Stimulated activated CD4-positive, alpha-beta T cell treated with anti-CD3 and anti-CD28 coated beads, Interleukin-15, amount 100 ng/mL, for 24 hours (primary cell): Measurements from ENCODE around the gene MTG2.

Source experiments
- DNase-seq: peaks from one replicate; pipeline ENCODE4 v3.0.0-alpha.2; 2020

MTG2 gene

DNA sequence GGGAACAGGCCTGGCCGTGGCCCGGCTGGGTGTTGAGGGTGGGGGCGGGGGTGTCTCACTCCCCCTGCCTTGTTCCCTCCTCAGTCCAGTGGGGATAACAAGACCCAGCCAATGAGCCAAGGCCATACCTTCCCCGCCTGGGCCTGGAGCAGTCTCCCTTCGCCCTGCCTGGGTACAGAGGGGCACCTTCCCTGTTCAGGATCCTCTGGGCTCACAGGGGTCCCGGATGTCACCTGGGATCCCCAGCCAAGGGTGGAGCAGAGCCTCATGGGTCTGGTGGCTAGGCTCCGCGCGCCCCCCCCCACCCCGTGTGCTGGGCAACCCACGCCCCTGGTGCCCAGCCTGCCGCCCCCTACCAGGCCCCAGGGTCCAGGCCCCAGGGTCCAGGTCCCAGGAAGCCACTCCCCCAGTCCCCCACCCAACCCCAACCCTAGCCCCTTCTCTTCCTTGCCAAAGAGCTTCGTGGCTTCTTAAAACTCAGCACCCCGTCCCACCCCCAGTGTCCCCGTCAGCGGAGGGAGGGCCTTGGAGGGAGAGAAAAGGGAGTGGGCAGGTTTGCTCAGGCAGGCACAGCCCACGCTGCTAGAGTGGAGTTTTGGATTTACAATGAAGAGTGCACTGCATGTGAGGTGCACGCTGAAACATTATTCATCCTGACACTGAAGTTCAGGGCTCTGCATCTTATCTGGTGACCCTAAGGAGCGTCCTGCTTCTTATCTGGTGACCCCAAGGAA lies 25.4 kb downstream of the MTG2 start:
- DNase-seq, result no peak

DNA sequence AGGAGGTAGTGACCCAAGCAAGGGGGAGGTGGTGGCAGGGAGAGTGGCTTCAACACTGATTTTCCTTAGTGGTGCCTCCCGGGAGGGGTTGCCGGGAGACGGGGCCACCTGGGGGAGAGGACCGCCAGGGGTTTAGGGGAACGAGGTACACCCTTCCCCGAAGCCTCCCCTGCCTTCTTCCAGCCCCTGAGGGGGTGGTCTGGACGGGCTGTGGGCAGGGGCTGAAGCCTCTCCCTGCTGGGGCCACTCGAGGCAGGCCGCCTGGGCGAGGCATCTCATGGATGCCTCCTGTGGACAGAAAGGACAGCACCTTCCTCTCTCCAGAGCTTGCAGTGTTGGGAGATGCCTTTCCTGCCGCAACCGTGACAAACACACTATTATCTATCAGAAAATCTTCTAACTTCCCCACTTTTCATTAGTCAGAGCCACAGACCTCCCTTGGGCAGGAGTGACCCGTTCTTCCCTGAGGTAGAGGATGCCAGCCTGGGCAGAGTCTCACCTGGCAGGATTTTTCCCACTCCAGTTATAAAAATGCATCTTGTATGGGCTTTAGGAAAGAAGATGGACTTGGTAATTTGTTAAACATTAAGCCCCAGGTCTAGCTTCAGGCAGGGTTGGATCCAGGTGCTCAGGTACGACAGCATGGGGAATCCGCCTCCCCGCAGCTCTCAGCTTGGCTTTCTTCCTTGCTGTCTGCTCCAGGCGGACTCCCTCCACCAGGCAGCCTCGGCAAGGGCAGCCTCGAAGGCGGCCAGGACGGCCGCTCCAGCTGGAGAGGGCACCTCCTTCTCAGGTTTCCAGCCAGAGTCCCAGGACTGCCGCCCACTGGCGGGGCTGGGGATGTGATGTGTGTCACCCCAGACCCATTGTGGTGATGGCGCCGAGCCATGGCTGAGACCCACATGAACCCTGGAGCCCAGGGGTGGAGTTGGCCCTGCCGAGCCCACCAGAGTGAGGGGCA lies 26.2 kb downstream of the MTG2 start:
- no peak for DNase-seq

DNA sequence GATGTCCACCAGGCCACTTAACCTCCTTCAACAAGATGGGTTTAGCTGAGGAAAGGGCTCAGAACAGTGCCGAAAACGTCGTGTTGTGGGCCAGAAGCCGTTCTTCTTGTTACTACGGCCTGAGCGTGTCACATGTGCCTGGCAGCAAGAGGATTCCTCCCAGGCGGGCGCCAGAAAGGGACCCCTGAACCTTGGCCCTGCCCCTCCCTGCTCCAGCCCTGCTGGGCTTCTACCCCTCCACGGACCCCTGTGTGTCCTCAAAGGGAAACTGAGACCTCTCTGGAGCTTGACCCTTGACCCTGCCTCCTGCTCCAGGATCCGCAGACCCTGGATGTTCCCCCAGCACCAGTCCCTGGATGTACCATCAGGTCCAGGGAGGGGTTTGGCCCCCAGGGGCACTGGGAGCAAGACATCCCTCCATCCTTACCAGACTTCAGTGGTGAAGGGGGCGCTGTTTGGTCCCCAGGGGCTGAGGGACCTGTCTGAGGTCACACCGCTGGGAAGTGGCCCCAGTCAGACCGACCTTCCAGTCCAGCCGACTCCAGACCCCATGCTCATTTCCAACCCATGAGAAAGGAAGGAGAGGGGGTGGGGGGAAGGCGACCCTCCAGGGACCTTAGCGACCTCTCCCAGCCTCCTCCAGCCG lies 27.1 kb downstream of the MTG2 start:
- DNase-seq, result no peak

DNA sequence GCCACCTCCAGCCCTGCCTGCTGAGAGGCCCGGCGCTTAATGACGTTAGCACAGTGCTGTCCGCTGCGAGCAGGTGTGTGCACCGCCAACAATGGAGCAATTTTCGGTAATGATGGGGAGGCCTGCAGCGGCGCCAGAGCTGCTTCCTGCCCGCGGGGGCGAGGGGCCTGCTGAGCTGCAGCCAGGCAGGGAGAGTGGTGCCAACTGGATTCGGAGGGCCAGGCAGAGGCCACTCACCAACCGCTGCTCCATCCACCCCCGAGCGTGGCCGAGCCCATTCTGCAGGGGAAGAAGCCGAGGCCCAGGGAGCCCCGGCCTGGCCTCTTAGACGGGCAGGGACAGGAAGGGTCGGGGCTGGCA lies 27.6 kb downstream of the MTG2 start:
- DNase-seq, result no peak

DNA sequence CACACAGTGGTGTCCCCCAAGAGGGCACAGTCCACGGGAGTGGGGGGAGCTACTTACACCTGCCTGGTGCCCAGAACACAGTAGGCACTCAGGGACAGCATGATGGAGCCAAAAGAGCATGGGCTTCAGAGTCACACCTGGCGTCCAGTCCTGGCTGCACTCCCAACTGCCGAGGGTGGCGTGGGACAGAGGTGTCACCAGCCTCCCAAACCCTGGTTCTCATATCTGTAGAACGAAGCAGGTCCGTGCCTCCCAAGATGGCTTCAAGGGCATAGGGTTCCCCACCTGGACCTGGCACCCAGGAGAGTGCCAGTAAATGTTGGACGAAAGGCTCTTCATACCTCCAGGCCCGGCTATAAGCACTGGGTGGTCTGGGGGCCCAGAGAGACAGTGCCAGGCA lies 28.4 kb downstream of the MTG2 start:
- DNase-seq, result no peak

DNA sequence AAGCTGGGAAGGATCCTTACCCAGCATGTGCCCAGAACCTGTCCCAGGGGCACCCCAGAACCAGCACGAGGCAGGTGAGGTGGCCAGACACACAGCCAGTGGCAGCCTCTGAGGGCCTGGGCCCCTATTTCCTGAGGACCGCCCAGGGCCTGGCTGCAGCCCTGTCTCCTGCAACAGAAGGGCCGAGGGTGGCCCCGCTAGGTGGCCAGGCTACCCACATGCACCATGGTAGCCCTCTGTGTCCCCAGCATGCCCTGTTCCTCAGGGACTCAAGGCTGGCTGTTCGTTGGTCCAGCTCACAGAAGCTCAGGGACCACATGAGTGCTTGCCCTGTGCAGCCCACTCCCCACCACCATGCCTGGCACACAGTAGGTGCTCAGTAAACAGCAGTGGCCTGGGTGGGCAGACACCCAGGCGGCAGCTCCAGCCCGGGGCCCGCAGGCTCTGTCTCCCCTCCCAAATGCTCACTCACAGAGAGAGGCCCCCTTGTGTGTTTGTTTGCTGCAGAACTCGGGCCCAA lies 29.0 kb downstream of the MTG2 start:
- no peak for DNase-seq

DNA sequence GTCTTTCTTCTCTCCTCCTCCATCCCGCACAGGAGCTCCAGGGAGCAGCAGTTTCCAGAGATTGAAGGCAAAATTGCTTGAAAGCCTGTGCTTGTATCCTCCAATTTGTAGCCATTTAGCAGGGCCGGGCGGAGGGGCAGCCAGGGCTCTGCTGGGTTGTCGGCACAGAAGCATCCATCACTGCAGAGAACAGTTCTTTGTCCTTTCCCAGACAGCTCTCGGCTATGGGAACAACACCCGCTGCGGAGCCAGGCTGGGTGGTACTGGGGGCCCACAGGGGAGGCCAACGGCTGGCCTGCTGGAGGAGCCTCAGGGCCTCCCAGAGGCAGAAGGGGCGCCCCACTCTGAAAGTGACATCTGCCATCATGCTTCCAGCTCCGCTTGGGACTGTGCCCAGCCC lies 29.5 kb downstream of the MTG2 start:
- DNase-seq, result no peak

DNA sequence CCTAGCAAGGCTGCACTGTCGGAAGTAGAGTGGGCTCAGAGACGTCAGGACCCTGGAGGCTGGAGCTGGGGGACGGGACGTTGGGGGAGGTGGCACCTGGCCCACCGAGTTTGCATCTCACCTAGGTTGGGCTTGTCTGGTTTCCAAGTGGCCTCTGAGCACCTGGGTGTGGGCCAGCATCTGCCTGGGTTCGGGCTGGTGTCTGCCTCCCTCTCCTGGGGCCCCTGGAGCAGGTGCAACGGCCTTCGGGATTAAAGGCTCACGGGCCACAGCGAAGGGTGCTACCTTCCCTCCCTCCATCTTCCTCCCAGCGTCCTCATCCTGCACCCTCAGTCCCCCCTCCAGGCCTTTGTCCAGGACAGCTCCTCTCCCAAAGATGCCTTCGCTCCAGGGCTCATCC lies 31.2 kb downstream of the MTG2 start:
- DNase-seq, result no peak

DNA sequence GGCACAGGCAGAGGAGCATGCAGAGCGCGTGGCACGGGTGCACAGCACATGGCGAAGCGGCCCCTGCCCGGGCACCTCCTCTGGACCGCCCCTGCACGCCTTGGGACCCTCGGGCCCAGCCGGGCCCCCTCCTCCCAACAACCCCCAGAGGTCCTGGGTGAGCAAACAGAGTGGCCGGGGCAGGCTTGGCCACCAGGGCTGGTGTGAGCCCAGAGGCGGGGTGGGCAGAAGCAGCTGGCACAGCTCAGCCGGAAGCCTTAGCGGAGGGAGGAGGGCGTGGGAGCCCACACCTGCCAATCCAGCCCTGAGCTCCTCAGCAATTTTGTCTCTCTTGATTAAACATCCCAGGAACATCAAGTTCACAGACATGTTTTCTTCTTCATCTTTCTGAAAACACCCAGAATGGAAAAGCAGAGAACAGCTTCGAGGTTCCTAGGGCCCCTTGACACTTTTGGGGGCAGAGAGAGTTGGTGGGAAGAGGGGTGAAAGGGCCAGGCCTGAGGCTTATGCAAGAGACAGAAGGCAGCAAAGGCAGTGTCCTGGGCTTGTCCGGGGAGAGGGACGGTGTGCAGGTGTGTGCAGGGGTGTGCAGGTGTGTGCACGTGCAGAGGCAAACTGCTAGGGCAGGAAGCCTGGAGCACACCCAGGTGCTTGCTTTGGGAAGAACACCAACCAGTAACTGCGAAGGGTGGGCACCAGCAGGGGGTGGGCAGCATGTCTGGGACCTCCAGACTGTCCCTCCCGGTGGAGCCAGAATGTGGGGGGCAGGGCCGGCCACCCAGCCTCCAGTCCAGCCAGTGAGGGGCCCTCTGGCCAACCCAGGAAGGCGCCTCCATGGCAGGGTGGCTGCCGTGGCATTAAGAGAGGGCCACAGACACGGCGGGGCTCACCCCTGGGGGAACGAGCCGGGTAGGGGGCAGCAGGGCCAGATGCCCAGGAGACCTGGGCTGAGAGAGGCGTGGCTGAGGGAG lies 32.5 kb downstream of the MTG2 start:
- no peak for DNase-seq

DNA sequence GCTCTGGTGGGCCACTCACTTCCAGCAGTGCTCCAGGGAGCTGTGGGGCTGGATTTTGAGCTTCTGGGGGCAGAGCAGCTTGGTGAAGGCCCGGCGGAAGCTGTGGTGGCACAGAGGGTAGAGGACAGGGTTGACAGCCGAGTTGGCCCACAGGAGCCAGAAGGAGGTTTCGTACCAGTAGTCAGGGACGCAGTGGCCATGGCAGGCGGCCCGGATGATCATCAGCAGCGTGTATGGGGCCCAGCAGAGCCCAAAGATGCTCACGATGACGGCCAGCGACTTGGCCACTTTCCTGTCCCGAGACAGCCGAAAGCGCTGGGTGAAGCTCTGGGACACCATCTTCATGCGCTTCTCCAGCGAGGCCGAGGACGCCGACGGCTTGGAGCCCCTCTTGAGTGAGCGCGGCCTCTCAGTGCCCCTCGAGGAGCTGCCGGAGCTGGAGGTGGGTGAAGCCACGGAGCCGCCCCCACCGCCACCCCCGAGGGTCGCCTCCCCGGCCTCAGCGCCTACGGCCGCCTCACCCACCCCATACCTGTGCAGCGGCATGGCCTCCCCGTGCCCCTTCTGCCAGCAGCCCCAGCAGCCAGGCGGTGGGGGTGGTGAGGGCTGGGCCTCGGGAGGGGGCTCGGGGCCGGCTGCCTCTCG lies 33.3 kb downstream of the MTG2 start:
- DNase-seq, result no peak

DNA sequence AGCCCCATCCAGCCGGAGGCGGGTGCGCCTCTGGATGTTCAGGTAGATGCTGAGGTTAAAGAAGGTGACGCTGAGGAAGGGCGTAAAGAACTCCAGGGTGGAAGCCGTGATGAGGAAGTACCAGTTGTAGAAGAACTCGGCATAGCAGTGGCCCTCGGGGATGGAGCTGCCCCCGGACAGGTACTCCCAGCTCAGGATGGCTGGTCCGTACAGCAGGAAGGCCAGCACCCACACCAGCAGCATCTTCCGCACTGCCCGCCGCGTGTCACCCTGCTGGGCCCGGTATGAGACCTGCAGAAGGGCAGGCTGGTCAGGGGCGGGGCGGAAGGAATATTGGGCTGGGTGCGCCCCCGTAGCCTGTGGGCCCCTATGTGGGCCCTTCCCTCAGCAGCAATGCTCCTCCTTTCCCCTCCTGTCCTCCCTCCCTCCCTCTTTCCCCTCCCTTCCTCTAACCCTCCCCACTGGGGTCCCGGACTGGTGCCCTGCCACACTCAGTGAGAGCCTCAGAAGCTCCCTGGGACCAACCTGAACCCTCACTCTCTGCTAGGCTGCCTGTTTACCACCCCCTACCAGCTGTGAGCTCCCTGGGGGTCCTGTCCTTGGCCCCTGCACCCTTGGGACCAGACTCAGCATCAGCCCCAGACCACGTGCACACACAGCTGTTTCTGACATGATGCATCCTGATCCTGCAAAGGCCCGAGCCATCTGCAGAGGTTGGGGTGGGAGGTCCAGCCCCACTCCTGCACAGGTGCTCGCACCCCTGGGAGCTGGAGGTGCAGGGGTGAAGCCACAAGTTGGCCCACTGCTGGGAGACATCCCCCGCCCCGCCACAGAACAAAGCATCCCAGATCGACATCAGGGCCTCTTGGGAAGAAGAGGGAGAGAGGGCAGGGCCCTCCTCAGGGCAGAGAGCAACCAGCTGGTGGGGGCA lies 34.1 kb downstream of the MTG2 start:
- no peak for DNase-seq

DNA sequence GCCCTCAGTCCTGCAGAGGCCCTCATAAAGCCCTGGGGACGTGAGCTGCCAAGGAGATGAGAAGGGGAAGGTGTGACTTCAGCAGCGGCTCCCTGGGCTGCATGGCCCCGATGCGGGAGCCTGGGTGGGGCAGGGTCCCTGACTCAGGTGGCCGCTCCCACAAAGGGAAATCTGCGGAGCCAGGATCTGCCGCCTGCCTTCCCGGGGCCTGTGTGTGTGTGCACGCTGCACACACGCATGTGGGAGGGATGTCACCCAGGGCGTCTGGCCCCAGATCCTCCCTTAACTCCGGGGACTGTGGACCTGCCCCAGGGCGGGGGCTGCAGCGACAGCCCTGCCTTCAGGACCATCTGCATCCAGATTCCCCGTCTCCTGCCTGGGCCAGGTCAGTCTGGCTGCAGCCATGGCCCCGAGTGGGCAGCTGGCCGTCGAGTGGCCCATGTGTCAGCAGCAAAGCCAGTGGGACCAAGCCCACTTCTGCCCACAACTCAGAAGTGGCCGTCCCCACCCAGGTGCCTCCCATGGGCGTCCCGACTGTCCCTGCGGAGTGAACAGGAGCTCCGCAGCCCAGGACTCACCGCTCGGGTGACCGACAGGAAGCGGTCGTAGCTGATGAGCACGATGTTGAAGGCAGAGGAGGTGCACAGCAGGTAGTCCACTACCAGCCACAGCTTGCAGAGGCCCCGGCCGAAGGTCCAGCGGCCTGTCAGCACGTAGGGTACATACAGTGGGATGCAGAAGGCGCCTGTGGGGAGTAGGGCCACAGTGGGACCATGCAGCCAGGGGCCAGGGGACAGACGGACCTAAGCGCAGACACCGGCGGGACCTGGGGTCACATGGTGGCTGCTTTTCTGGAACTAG lies 35.3 kb downstream of the MTG2 start:
- no peak for DNase-seq

DNA sequence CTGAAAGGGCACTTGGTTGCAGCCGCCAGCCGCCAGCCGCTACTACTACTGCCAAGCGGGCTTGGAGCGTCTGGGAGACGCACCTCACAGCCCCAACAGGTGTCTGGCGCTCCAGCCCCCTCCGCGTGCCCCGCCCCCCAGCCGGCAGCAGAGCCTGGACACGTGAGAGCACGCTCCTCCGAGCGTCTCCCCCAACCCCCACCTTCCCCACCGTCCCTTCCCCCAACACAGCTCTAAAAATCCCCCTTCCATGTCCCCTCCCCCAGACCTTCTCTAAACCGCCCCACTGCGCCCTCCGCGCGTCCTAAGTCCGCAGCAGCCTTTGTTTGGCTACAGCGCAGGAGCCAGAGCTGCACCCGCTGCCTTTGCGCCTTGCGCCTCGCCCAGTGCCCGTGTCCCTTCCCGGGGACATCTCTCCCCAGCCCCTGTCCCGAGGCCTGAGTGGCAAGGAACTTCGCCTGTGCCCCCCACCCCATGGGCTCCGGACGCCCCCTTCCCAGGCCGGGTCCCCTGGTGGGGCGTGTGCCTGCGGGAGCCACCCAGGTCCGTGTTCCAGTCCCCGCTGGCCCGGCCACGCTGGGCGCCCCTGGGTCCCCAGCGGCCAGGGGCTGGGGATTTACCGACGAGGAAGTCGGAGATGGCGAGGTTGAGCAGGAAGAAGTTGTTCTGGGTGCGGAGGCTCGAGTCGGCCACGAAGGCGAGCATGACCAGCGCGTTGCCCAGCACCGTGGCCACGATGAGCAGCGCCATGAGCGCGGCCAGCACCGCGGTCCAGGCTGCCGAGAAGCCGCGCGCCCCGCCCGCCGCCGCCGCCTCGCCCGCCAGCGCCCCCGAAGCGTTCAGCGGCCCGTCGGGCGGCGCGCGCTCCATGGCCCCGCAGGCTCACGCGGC lies 36.5 kb downstream of the MTG2 start:
- DNase-seq, result no peak

DNA sequence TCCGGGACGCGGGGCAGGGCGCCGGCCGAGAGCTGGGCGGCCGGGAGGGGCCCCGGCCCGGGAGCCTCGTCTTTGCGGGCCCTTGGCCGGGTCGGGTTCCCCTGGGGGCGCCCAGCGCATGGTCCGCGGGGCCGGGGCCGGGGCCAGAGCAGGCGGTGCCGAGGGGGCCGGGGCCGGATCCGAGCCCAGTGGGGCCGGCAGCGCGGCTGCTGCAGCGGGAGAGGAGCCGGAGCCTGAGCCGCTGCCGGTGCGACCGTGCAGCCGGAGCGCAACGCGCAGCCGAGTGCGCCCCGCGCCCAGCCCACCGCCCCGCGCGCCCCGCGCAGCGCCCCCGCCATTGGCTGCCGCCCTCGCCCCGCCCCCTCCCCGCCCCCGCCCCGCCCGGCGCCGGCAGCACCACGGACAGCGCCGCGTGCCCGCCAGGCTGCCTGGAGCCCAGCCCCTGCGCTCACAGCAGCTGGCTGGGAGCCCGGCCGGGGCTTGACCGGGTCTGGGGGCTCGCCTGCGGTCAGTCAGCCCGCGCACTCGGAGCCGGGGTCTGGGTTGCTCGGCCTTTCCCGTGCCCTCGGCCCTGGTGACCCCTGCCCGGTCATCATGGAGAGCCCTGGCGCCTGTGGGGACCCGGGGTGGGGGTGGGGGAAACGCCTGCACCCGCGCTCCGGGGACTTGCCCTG lies 37.3 kb downstream of the MTG2 start, which contains the start of gene HRH3:
Gene HRH3, minus strand, starts transcription at position 287 of the 674 bp plus-strand sequence. CDS start 308 bp downstream, outside the sequence.
- DNase-seq, result peak; percentile 34

DNA sequence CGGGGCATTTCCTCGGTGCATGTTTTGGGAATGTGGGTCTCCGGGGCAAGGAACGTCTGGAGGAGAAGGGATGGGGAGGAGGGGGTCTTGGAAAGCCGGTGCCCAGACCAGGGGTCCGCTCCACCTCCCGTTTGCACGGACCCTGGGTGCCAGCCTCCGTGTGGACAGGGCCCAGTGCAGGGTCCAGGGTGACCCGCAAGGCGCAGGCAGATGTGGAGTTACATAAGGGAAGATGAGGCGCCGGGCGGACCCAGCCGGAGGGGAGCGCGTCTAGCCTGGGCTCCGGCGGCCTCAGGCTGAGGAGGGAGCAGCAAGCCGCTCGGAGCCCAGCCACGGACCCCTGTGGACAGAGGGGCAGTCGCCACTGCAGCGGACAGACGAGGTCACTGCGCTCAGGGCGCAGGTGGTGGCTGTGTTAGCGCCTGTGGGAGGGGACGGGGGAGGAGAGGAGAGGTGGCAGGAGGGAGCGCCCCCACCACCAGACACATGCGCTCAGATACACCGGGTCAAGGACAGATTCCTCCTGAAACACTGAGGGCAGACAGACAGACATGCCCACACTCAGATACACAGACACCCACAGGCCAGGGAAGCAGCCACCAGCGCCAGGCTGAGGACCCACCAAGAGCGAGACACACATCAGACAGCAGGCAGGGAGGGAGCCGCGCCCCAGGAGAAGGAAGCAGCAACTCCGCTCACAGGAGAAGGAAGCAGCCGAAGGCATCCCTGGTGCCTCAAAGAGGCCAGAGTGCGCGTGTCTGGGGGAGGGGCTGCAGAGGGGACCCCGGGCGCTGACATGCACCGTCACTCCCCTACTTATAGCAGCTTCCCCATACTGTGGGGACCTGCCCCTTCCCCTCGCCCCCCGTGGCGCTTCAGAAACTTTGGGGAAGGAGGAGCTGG lies 38.1 kb downstream of the MTG2 start:
- DNase-seq, result no peak

DNA sequence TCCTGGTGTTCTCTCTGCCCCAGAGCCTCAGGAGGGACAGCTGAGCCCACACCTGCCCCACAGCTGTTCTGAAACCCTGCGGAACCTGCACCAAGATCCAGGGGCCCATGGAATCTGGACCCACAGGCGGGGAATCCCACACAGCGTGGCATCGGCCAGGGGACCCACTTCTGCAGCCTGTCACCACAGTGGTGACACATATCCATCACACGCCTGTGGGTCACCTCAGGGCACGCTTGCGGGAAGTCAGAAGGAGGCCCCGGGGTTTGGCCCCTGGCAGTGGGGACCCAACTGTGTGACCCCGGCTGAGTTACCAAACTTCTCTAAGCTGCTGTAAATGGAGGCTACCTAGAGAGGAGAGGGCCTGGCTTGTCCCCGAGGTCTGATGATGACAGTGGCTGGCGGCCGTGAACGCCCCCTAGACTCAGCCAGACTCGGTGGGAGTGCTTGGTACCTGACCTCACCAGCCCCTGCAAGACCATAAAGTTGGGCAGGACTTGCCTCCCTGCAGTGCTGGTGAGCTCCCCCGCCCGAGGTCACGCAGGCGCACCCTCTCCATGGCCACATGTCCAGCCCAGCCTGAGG lies 39.5 kb downstream of the MTG2 start:
- no peak for DNase-seq
